ENCODE results near the gene PLEKHM3. TPM values are rescaled to one million over a fixed set of nuclear protein-coding genes. Genes with fewer than 3 reads are reported as not detected.

PLEKHM3 gene
- total RNA-seq, 1 donor from 2014 or later, result 18.3 TPM

DNA sequence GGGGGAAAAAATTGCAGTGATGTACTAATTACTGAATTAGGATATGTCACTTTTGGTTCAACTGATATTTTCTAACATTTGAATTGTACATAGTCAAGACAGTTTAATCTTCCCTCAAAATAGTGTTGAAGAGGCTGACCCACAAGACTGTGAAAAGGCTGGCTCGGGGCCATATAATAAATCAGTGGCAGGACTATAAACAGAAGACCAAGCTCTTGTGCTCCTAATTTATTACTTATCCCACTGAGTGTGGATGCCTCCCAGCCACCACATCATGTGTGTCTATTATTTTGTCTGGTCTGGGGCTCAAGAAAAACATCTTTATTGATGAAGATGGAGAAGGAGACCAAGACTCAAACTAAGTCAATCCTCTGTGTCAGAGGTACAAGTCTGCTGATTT lies 64.4 kb downstream of the PLEKHM3 start:
- Histone ChIP-seq H3K36me3 (peaks cover 3 to 4% of the 10 kb centered on the region in 2 donors), H3K27me3 (no peaks in the 10 kb centered on the region), H3K4me1 (no peaks in the 10 kb centered on the region), H3K27ac (no peak overlapping the region), H3K4me3 (no peak overlapping the region), H3K9me3 (no peaks in the 10 kb centered on the region)
- TF ChIP-seq, protein P1, sequence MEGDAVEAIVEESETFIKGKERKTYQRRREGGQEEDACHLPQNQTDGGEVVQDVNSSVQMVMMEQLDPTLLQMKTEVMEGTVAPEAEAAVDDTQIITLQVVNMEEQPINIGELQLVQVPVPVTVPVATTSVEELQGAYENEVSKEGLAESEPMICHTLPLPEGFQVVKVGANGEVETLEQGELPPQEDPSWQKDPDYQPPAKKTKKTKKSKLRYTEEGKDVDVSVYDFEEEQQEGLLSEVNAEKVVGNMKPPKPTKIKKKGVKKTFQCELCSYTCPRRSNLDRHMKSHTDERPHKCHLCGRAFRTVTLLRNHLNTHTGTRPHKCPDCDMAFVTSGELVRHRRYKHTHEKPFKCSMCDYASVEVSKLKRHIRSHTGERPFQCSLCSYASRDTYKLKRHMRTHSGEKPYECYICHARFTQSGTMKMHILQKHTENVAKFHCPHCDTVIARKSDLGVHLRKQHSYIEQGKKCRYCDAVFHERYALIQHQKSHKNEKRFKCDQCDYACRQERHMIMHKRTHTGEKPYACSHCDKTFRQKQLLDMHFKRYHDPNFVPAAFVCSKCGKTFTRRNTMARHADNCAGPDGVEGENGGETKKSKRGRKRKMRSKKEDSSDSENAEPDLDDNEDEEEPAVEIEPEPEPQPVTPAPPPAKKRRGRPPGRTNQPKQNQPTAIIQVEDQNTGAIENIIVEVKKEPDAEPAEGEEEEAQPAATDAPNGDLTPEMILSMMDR (IDR thresholded peaks at IDR 0.05), result no peak
- intact Hi-C loops (cut with DNase I), result no loop called here
- no peak for DNase-seq (ENCODE audit: low spot score in 2 of 2)

DNA sequence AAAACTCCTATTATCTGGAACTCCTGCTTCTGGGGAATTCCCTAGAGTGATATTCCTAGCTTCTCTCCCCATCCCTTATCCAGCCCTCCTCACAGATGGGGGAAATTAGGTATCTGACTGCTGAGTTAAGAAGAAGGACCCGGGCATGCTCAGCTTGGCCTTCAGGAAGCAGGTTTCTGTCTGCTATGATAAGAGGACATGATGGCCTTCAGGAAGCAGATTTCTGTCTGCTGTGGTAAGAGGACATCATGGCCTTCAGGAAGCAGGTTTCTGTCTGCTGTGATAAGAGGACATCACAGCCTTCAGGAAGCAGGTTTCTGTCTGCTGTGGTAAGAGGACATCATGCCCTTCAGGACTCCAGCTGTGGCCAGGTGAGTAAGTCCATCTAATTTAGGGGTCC lies 65.2 kb downstream of the PLEKHM3 start:
- Histone ChIP-seq H3K4me1 (no peaks in the 10 kb centered on the region), H3K9me3 (no peaks in the 10 kb centered on the region), H3K4me3 (no peak overlapping the region), H3K27me3 (no peaks in the 10 kb centered on the region), H3K27ac (no peak overlapping the region), H3K36me3 (peaks cover 3 to 4% of the 10 kb centered on the region in 2 donors)
- intact Hi-C loops (cut with DNase I), result no loop called here
- TF ChIP-seq, protein P1 (IDR thresholded peaks at IDR 0.05), result no peak
- DNase-seq (ENCODE audit: low spot score in 2 of 2), result no peak

DNA sequence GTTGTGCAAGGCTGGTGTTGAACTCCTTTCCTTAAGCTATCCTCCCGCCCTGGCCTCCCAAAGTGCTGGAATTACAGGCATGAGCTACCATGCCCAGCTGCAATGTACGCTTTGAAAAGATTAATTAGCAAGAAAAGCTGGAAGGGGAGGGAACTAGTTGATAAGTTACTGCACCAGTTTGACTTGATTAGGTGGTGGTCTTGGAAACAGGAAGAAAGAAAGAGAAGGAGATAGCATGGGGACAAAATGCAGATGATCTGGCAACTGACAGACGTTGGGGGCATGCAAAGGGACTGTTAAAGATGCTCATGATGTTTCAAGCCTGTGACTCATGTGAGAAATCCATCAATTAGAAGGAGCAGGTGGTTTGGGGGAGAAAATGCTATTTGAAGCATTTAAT lies 68.6 kb downstream of the PLEKHM3 start:
- H3K4me3 ChIP-seq, result no peak overlapping the region
- H3K9me3 ChIP-seq, result no peaks in the 10 kb centered on the region
- no peaks in the 10 kb centered on the region for H3K36me3 ChIP-seq
- intact Hi-C loops (cut with DNase I), result no loop called here
- DNase-seq (ENCODE audit: low spot score in 2 of 2), result no peak
- H3K4me1 ChIP-seq, result no peaks in the 10 kb centered on the region
- H3K27ac ChIP-seq, result no peak overlapping the region
- TF ChIP-seq, protein P1 (IDR thresholded peaks at IDR 0.05), result no peak
- H3K27me3 ChIP-seq, result no peaks in the 10 kb centered on the region

DNA sequence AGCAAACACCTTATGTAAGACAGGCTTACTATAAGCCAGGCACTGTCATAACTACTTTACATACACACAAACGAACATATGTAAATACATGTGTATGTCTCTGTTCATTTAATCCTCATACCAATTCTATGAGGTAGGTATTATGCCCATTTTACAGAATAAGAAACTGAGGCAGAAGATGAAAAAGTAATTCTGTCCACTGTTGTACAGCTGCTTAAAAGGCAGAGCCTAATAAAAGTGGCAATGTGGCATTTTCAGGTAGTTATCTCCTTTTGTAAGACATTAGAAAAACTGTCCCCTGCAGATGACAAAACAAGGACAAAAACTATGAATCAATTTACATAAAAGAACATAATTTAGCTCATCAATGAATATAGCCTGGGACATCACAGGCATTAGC lies 69.9 kb downstream of the PLEKHM3 start:
- Histone ChIP-seq H3K36me3 (no peaks in the 10 kb centered on the region), H3K9me3 (no peaks in the 10 kb centered on the region), H3K4me1 (no peaks in the 10 kb centered on the region), H3K27ac (no peak overlapping the region), H3K27me3 (no peaks in the 10 kb centered on the region), H3K4me3 (no peak overlapping the region)
- TF ChIP-seq, protein P1 (IDR thresholded peaks at IDR 0.05), result no peak
- intact Hi-C loops (cut with DNase I), result no loop called here
- DNase-seq (ENCODE audit: low spot score in 2 of 2), result no peak

DNA sequence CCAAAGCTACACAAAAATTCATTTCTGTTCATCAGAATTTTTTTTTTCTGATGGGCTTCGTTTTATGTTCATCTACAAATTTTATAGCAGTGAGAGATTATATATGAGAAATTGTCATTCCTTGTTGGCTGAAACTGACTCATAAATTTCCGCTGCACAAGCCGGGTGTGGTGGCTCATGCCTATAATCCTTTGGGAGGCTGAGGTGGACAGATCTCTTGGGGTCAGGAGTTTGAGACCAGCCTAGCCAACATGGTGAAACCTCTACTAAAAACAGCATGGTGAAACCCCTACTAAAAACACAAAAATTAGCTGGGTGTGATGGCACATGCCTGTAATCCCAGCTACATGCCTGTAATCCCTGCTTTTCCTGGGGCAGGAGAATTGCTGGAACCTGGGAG lies 72.0 kb downstream of the PLEKHM3 start:
- TF ChIP-seq, protein P1 (IDR thresholded peaks at IDR 0.05), result no peak
- no peaks in the 10 kb centered on the region for H3K4me1 ChIP-seq
- no peaks in the 10 kb centered on the region for H3K27me3 ChIP-seq
- H3K4me3 ChIP-seq, result no peak overlapping the region
- no peaks in the 10 kb centered on the region for H3K36me3 ChIP-seq
- no peak for DNase-seq (ENCODE audit: low spot score in 2 of 2)
- no peak overlapping the region for H3K27ac ChIP-seq
- no peaks in the 10 kb centered on the region for H3K9me3 ChIP-seq
- intact Hi-C loops (cut with DNase I), result no loop called here

All from ascending aorta (tissue), 2 donors.